Nephron progenitor cell (in vitro differentiated cells): ENCODE results near the gene CYP39A1.

Experiments used
- DNase-seq: peaks from one replicate; pipeline ENCODE4 v3.0.0; 2021
- H3K27ac Mint-ChIP-seq: 2 replicates; pipeline ENCODE4 v1.8.0; 2021; ENCODE audit warnings: mild to moderate bottlenecking, moderate library complexity, mixed read lengths
- H3K27me3 Mint-ChIP-seq: 2 replicates; pipeline ENCODE4 v1.8.0; 2021; ENCODE audit warnings: mild to moderate bottlenecking, low read depth, mixed read lengths; ENCODE audit not compliant: poor library complexity
- H3K36me3 Mint-ChIP-seq: 2 replicates; pipeline ENCODE4 v1.8.0; 2021; ENCODE audit warnings: low read depth, mixed read lengths
- H3K4me1 Mint-ChIP-seq: 2 replicates; pipeline ENCODE4 v1.8.0; 2021; ENCODE audit warnings: mixed read lengths
- H3K4me3 Mint-ChIP-seq: 2 replicates; pipeline ENCODE4 v1.8.0; 2021; ENCODE audit warnings: mild to moderate bottlenecking, moderate library complexity, mixed read lengths
- H3K9me3 Mint-ChIP-seq: 2 replicates; pipeline ENCODE4 v1.8.0; 2021; ENCODE audit warnings: mild to moderate bottlenecking, moderate library complexity, mixed read lengths
- TF ChIP-seq, protein P1 (sequence below): fragments of 200-600 bp; sonication (generic); IDR thresholded peaks from 2 replicates; pipeline ENCODE4 v1.5.0; 2021; ENCODE audit warnings: antibody characterized with exemption

The CYP39A1 gene

DNA sequence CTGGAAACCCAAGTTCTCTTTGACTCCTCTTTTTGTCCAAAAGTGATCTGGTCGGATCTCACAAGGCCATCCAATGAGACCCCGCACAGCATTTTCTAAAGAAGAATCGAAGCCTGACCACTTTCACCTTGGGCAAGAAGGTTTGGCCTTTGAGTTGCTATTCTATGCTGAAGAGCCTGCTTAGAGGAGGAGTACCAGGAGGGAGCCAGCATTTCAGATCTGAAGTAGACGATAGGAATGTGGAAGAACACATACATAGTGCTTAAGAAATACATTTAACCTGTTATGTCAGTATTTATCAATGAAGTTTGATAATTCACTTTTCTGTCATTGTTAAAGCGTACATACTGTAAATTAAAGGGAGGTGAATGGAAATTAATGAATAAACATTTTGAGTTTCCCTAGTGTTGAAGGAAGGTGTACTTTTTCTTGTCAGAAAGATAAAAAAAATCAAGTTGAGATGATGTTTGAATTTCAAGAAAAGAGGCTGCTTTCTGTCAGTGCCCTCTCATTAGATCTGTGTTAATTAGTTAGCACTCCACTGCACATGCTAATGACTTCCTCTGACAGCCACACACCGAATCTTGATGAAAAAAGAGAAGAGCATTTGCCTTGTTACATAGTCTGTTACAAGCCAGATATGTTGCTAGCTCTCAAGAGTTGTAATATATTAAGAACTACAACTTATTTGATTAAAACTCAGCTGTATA is 24.1 kb upstream of the CYP39A1 start:
- no peak for DNase-seq
- no peak overlapping the region for H3K27ac Mint-ChIP-seq

DNA sequence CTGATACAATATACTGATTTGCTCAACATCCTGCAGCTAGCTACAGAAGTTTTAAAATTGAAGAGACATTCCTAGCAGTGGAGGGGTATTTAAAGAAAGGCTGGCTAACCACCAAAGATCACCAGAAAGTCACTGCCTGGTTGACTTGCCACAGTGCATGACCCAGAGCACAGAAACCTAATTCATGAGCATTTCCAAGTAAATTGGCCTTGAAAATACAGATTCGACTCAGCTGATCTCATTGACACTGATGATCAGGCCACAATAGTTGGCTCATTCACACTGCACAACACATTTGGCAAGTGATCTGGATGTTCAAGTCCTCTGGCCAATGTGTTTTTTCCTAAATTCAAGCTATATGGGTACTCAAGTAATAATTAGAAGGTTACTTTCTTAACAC is 21.8 kb upstream of the CYP39A1 start:
- H3K4me1 Mint-ChIP-seq = no peaks in the 10 kb centered on the region
- no peaks in the 10 kb centered on the region for H3K9me3 Mint-ChIP-seq

More for the DNA sequence above, 24.1 kb upstream of the CYP39A1 start:
- TF ChIP-seq, protein P1, sequence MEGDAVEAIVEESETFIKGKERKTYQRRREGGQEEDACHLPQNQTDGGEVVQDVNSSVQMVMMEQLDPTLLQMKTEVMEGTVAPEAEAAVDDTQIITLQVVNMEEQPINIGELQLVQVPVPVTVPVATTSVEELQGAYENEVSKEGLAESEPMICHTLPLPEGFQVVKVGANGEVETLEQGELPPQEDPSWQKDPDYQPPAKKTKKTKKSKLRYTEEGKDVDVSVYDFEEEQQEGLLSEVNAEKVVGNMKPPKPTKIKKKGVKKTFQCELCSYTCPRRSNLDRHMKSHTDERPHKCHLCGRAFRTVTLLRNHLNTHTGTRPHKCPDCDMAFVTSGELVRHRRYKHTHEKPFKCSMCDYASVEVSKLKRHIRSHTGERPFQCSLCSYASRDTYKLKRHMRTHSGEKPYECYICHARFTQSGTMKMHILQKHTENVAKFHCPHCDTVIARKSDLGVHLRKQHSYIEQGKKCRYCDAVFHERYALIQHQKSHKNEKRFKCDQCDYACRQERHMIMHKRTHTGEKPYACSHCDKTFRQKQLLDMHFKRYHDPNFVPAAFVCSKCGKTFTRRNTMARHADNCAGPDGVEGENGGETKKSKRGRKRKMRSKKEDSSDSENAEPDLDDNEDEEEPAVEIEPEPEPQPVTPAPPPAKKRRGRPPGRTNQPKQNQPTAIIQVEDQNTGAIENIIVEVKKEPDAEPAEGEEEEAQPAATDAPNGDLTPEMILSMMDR = no peak
- peaks cover 3% of the 10 kb centered on the region for H3K36me3 Mint-ChIP-seq
- no peaks in the 10 kb centered on the region for H3K9me3 Mint-ChIP-seq
- no peaks in the 10 kb centered on the region for H3K4me1 Mint-ChIP-seq
- no peaks in the 10 kb centered on the region for H3K27me3 Mint-ChIP-seq
- H3K4me3 Mint-ChIP-seq = no peak overlapping the region

DNA sequence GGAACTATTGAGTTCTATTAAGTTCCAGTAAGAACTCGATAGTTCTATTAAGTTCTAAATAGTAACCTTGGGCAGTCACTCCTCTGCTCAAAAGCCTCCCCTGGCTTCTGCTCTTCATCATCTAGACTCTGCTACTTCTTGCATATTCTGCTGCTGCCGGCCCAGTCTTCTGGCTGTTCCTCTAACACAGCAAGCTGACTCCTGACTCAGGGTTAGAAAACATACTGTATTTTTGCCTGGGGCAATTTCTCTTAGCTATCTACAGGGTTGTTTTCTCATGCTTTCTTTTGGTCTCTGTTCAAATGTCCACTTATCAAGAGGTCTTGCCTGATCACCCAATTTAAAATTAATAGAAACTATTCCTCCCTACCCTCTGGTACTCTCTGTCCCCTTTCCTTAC is 14.8 kb upstream of the CYP39A1 start:
- Mint-ChIP-seq H3K4me3 (no peak overlapping the region), H3K9me3 (no peaks in the 10 kb centered on the region), H3K27me3 (no peaks in the 10 kb centered on the region), H3K27ac (no peak overlapping the region), H3K36me3 (peaks cover 13% of the 10 kb centered on the region), H3K4me1 (no peaks in the 10 kb centered on the region)
- TF ChIP-seq, protein P1 = no peak
- no peak for DNase-seq

More for the DNA sequence above, 21.8 kb upstream of the CYP39A1 start:
- Mint-ChIP-seq H3K4me3 (no peak overlapping the region), H3K27ac (no peak overlapping the region), H3K36me3 (peaks cover 7% of the 10 kb centered on the region), H3K27me3 (no peaks in the 10 kb centered on the region)
- TF ChIP-seq, protein P1 = no peak
- no peak for DNase-seq

DNA sequence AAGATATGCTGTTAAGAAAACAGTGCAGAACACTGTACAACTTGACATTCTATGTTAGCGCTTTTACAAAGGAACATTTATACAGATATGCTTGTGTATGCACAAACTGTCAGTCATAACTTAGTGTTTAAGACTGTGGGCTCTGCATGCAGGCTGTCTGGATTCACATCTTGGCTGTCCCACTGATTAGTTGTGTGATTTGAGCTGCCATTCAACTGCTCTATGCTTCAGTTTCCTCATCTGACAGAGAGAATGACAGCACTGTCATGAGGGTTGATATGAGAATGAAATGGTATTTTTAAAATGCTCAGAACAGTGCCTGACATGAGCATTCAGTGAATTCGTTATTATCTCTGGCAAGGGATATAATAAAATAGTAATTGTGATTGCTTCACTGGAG is 8.9 kb upstream of the CYP39A1 start:
- no peaks in the 10 kb centered on the region for H3K9me3 Mint-ChIP-seq
- no peak overlapping the region for H3K4me3 Mint-ChIP-seq
- DNase-seq = no peak
- H3K36me3 Mint-ChIP-seq = peaks cover 5% of the 10 kb centered on the region
- TF ChIP-seq, protein P1 = no peak
- no peaks in the 10 kb centered on the region for H3K27me3 Mint-ChIP-seq
- no peak overlapping the region for H3K27ac Mint-ChIP-seq
- H3K4me1 Mint-ChIP-seq = no peaks in the 10 kb centered on the region

DNA sequence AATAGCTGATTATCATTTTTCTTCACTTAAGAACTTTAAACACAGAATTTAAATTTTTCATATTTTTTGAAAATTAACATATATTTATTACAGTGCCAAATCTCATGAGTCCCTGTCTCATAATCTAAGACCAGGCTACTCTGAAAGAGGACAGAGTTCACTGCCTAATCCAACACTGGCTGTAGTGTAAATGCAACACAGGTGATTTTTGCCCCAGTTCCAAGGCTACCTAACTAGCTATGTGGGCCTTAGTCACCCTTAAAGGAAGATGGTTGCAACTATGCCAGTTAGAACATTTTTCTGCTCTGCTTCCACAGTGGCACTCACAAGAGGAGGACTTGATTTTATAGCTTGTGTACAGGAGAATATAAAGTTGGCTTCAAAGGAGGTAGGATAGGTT is 5.0 kb upstream of the CYP39A1 start:
- no peaks in the 10 kb centered on the region for H3K9me3 Mint-ChIP-seq

More for the DNA sequence above, 5.0 kb upstream of the CYP39A1 start:
- TF ChIP-seq, protein P1 = no peak
- H3K27ac Mint-ChIP-seq = no peak overlapping the region
- H3K27me3 Mint-ChIP-seq = peaks cover 3% of the 10 kb centered on the region
- peaks cover 9% of the 10 kb centered on the region for H3K36me3 Mint-ChIP-seq
- H3K4me1 Mint-ChIP-seq = peaks cover 19% of the 10 kb centered on the region
- DNase-seq = no peak
- H3K4me3 Mint-ChIP-seq = no peak overlapping the region
